Limb (tissue), 2 donors: ENCODE results near the gene CTSE.
"Not testable (repeated sequence)": the region's sequence is repeated elsewhere in the genome, so short reads cannot be mapped to it uniquely, and the experiment has no call there.

Experiments used
- DNase-seq, 2 donors: peaks; one replicate each; pipeline ENCODE4 v3.0.0-alpha.2; 2016; ENCODE audit errors: extremely low spot score in 2 of 2

Gene CTSE

DNA sequence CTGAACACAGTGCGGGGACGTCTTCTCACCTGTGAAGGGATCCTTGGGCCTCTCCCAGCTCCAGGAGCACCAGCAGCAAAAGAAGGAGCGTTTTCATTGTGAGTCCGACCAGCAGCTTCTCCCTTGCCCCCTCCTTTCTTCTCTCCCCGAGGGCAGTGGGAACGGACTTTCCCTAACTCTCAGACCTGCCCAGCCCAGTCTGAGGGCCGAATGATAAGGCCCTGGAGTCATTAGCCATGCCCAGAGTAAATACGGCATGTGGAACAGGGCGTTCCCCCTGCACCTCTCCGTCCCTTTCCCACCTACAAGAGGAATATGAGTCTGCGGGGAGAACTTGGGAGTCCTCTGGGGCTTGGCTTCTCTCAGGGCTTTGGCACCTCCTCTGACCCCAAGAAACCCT is at the start of gene CTSE:
TSS of gene CTSE (minus strand) at position 201 of the 400 bp plus-strand sequence. CDS start at position 97, 104 bp downstream.
- DNase-seq: no peak

DNA sequence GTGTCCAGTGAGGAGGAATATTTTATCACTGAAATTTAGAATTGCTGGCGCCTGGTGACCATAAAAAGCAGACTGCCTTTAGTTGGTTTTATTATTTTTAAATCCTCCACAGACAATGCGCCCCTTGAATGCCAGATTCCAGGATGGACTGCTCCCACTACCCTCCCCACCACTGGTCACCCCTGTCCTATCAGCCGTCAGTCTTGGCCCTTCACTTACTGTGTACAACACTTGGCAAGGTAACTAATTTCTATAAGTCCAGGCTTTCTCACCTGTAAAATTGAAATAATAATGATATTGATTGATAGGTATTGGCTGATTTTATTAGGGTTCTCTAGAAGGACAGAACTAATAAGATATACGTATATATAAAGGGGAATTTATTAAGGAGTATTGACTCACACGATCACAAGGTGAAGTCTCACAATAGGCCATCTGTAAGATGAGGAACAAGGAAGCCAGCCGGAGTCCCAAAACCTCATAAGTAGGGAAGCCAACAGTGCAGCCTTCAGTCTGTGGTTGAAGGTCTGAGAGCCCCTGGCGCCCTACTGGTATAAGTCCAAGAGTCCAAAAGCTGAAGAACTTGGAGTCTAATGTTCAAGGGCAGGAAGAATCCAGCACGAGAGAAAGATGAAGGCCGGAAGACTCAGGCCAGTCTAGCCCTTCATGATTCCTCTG is 47.1 kb upstream of the CTSE start:
- no peak for DNase-seq

DNA sequence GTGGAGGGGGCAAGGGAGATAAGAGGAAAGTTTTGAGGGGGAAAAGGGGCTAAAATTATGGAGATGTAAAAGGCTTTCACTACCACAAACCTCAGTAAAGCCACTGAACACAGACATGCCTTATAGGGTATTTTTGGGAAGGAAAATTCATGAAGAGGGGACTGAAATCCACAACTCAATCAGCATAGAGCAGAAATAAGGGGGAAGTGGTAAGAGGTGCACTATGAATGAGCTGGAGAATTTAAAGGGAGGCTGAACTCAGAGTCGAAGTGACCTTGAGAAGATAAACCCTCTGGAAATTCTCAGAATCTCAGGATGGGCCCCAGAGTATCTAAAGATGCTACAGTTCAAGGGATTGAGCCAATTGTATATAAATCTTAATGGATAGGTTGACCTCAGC is 44.6 kb upstream of the CTSE start:
- no peak for DNase-seq

DNA sequence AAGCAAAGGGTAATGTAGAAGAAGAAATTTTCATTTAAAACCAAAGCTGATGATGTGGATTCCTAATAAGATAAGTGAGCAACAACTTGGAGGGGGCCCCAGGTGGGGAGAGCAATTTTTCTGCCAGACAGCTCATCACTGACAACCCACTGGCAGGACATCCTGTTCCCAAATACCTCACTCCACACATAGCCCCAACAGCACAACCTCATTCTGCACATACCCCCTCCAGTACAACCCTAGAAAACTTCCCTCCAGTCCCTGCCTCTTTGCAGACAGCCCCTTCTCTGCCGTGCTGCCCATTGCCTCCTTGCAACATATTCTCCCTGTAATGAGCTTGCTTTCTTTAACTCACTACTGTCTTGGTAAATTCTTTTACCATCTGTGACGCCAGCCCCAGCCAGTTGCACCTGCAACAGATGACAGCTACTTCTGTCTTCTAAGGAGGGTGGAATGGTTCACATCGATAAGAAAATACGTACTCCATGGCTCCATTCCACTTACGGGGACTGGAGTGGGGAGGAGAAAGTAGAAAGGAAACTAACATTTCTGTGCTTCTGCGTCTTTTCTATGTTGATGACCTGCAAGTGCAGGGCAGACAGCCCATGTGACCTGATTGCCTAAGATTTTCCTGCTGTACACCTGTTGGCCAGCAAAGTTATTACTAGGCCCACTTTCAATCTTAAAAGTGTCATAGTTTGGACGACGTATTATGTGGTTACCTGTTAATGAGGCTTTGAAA is 44.0 kb upstream of the CTSE start:
- no peak for DNase-seq

DNA sequence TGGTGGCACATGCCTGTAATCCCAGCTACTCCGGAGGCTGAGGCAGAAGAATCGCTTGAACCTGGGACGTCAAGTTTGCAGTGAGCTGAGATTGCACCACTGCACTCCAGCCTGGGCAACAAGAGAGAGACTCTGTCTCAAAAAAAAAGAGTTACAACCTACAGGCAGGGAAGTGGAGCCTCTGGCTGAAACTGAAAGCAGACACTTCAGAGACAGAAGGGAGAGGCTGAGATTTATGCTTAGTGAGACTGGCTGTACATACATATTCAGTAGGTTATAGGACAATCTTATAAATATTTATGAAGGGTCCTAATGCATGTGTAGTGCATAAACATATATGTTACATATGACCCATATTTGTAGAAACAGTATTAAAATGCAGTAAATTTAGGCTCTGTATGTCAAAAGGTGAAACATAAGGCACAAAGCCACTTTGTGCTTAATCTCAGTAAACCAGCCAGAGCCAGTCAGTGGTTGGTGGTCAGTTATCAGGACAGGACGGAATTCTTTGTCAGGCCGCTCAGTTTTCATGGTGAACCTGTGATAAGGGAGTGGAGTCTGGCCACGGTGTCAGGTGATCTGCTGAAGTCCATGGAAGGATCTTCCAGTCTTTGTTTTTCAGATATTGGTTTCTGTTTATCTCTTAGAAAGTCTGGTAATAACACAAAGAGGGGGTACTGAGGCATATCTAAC is 42.9 kb upstream of the CTSE start:
- DNase-seq: no peak

DNA sequence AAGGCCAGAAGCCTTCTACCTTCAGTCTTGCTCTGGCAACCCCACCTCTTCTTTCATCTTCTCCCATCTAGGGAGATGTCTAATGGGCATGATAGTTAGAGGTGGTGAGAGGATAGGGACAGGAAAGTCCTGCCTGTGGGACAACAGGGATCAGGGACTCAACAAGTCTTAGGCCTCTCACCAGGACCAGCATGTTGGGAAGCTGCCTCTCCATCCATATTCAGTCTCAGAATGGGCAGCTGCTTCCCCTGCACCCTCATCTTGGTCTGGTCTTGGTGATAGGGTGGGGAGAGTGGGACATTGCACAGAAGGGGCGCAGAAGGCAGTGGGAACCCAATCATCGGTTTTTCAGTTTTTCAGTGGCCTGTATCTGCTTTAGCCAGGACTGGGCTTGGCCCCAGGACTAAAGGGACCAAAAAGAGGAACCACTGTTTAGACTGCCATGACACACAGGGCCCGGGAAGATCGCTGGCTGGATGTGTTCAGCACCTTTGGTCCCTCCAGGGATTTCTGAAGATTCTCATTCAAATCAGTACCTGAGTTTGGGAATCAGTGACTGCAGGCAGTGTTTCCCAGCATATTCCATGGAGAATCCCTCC is 42.0 kb upstream of the CTSE start:
- DNase-seq: no peak

DNA sequence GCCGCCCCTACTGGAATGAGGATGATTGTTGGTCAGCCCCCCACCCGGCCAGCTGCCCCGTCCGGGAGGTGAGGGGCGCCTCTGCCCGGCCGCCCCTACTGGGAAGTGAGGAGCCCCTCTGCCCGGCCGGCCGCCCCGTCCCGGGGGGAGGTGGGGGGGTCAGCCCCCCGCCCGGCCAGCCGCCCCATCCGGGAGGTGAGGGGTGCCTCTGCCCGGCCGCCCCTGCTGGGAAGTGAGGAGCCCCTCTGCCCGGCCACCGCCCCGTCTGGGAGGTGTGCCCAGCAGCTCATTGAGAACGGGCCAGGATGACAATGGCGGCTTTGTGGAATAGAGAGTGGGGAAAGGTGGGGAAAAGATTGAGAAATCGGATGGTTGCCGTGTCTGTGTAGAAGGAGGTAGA is 40.8 kb upstream of the CTSE start:
- DNase-seq: not testable (repeated sequence)

DNA sequence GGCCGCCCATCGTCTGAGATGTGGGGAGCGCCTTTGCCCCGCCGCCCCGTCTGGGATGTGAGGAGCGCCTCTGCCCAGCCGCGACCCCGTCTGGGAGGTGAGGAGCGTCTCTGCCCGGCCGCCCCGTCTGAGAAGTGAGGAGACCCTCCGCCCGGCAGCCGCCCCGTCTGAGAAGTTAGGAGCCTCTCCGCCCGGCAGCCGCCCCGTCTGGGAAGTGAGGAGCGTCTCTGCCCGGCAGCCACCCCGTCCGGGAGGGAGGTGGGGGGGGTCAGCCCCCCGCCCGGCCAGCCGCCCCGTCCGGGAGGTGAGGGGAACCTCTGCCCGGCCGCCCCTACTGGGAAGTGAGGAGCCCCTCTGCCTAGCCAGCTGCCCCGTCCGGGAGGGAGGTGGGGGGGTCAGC is 40.3 kb upstream of the CTSE start:
- not testable (repeated sequence) for DNase-seq

DNA sequence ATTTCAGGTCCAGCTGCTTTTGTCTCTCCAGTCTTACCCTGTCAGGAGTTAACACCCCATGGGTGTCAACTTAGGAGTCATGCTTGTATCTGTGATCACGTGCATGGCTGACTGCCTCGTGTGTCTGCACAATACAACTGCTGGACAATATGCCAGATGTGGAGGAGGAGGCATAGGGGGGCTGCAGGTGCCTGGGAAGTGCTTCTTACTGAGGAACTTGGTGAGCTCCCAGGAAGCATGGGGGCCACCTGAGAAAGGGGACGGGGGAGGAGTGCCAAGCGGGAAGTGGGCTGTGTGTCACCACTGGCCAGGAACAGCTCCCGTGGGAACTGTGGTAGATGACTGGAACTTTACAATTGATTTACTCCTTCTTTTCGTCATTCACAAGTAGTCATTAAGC is 38.8 kb upstream of the CTSE start:
- no peak for DNase-seq

DNA sequence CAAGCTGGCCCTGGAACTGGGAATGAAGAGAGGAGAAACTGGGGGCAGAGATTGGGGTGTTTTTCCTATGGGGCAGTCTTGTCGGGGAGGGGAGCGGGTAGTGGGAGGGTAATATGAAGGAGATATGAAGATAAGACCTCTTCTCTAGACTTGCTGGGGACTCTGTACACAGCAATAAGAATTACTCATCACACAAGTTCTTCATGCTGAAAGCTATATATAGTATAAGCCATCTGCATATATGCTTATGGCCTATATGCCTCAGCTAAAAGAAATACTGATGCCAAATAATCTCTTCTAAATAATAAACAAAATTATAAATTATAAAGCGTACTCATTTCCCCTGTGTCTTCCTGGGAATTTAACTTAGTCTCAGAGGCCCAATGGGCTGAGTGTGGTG is 37.1 kb upstream of the CTSE start:
- no peak for DNase-seq

DNA sequence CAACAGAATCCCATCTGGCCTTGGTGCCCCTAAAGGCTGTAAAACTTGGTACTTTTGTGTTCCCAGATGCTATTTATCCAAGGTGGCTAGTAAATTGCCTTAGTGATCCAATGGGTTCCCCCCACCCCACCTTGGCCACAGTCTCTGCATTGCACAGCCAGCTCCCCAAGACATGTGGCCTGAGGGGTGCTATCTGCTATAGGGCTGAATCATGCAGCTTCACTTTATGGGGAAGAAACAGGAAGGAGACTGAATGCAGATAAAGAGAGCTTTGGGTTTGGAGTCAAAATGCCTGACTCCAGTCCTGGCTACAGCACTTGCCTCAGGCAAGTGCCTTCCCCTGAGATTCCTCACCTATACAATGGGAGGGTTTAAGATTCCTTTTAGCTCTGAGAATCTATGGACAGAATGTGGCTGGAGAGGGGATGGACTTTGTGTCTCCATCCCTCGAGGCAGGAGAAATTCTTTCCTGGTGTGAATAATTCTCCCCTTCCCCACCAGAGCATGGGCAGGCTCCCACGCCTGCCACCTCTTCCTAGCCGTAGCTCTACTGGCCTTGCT is 35.7 kb upstream of the CTSE start:
- no peak for DNase-seq

DNA sequence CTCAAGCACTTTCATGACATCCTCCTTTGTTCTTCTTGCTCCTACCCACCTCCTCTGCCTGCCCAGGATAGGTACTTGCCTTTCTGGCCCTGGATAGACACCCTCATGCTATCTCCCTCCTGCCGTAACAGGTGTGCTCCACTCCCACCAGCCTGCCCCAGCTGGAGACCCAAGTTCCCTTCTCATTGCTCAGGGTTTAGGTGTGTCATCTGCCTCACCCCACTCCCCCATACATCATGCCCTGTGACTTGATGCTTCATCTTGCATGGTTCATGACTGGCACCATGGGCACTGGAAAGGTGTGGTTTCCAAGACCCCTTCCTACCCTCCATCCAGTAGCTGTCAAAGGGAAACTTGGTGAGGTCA is 35.2 kb upstream of the CTSE start:
- DNase-seq: no peak

DNA sequence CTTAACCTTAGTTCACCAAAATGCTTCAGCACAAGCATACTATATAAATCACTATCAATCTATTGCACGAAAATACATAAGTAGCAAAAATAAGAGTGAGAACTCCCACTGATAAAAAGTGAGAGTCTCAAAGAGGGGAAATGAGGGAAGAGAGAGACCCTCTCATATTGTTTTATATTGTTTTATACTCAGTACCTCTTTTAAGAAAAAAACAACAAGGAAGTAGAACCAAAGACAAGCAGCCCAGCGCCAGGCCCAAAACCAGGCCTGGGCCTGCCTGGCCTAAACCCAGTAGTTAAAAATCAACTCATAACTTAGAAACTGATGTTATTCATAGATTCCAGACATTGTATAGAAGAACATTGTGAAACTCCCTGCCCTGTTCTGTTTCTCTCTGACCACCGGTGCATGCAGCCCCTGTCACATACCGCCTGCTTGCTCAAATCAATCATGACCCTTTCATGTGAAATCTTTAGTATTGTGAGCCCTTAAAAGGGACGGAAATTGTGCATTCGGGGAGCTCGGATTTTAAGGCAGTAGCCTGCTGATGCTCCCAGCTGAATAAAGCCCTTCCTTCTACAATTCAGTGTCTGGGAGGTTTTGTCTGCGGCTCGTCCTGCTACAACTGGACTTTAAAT is 34.7 kb upstream of the CTSE start:
- DNase-seq: not testable (repeated sequence)

DNA sequence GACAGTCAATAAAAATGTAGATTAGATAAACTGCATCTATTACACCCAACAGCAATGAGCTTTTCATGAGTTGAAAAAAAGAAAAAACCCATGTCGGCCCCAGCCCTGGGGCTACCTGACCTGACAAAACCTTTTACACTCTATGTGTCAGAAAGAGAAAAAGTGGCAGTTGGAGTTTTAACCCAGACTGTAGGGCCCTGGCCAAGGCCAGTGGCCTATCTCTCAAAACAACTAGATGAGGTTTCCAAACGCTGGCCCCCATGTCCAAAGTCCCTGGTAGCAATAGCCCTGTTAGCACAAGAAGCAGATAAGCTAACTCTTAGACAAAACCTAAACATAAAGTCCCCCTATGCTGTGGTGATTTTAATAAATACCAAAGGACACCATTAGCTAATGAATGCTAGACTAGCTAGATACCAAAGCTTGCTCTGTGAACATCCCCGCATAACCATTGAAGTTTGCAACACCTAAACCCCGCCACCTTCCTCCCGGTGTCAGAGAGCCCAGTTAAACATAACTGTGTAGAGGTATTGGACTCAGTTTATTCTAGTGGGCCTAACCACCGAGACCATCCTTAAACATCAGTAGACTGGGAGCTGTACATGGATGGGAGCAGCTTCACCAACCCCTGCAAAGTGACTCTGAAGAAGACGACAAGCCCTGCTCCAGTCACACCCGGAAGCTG is 32.1 kb upstream of the CTSE start:
- DNase-seq: not testable (repeated sequence)

DNA sequence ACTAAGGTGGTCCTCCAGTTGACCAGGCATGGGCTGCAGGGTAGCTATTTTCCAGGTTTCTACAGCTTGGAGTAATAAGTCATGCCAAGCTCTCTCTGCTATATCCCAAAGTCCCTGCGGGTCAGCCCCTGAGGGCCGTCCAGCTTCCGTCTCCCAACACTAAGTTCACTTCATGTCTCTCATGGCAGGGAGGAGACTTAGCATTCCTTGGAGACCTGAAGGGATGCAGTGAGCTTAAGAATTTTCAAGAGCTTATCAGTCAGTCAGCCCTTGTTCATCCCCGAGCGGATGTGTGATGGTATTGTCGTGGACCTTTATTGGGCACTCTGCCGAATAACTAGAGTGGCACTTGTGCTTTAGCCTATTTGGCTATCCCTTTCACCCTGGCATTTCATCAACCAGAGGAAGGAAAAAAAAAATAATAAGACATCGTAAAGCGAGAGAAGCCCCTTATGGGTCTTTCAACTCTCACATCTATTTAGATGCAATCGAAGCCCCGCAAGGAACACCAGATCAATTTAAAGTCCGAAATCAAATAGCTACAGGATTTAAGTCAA is 31.5 kb upstream of the CTSE start:
- DNase-seq: not testable (repeated sequence)

DNA sequence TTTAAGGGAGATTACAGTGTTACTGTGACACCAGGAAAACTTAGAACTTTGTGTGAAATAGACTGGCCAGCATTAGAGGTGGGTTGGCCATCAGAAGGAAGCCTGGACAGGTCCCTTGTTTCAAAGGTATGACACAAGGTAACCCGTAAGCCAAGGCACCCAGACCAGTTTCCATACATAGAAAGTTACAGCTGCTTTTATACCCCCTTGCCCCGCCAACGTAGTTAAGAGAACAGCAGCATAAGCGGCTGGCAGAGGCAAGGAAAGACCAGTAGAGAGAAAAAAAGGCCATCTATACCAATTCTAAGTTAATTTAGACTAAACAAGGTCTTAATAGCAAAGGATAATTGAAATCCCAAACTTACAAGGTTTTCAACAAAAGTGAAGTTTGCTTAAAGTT is 29.9 kb upstream of the CTSE start:
- DNase-seq: not testable (repeated sequence)

DNA sequence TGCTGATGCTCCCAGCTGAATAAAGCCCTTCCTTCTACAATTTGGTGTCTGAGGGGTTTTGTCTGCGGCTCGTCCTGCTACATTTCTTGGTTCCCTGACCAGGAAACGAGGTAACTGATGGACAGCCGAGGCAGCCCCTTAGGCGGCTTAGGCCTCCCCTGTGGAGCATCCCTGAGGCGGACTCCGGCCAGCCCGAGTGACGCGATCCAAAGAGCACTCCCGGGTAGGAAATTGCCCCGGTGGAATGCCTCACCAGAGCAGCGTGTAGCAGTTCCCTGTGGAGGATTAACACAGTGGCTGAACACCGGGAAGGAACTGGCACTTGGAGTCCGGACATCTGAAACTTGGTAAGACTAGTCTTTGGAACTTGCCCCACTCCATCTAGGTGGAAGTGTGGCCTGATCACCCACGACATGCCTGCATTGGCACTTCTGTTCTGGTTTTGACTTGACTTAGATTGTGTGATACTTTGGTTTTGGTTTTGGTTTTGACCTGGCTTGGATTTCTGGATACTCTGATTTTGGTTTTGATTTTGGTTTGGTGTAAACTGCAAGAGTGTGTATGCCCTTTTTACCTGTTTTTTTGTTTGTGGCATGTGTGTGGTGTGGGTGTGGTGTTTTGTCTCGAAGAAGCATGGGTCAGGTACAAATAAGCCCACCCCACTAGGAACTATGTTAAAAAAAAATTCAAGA is 29.4 kb upstream of the CTSE start, which contains the start of gene RHEX:
TSS of gene RHEX (plus strand) at position 255 of the 692 bp plus-strand sequence. CDS start 44,656 bp downstream, outside the sequence.
- DNase-seq: not testable (repeated sequence)

DNA sequence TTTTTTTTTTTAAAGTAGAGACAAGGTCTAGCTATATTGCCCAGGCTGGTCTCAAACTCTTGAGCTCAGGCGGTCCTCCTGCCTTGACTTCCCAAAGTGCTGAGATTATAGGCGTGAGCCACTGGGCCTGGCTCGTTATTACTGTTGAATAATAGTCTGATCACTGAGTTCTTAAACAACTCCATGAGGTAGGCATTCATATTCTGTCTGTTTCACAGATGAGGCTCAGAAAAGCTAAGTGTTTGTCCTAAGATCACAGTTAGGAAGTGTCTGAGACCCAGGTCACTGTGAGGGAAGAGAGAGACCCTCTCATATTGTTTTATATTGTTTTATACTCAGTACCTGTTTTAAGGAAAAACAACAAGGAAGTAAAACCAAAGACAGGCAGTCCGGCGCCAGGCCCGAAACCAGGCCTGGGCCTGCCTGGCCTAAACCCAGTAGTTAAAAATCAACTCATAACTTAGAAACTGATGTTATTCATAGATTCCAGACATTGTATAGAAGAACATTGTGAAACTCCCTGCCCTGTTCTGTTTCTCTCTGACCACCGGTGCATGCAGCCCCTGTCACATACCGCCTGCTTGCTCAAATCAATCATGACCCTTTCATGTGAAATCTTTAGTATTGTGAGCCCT is 28.7 kb upstream of the CTSE start:
- not testable (repeated sequence) for DNase-seq

DNA sequence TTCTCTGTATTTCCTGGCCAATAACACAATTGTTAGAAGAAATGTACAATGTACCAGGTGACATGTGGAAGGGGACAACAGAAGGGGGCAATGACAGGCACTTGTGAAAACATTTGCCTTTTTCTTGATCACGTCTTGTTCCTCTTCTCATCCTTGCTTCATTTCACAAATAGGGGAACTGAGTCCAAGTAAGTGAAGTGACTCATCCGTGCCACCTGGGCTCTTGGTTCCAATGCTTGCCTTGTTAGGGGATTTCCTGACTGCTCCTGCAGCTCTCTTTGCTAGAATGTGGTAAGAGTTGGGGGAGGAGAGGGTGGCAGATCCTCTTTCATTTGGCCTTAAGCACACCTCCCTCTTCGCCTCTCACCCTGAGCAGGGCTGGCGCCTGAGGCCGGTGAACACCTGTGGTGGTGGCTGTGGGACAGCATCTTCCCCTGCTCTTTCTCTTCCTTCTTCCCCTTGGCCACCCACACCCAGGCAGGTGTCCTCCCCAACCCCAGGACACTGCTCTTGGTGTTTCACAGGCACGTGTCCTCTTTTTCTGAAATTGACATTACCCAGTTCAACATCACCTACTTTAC is 27.1 kb upstream of the CTSE start:
- DNase-seq: no peak
